ENCODE measurements around the gene STOX2. TPM values are rescaled to one million over a fixed set of nuclear protein-coding genes. Genes with fewer than 3 reads are reported as not detected.

Gene STOX2
- total RNA-seq, 1 donor from 2014 or later, result 26.7 TPM

GRCh38 chr4:183993676-183994075, 88.6 kb downstream of the STOX2 start:
- Mint-ChIP-seq H3K4me3 (no peak overlapping the region), H3K27me3 (ENCODE audit: low read depth) (no peaks in the 10 kb centered on the region), H3K9me3 (no peaks in the 10 kb centered on the region), H3K27ac (ENCODE audit: unreplicated experiment) (no peak overlapping the region), H3K36me3 (ENCODE audit: low read depth) (peaks cover 8% of the 10 kb centered on the region), H3K4me1 (peaks cover 31% of the 10 kb centered on the region)
- TF ChIP-seq CTCF (conservative IDR thresholded peaks at IDR 0.05), result no peak
- no peak for DNase-seq (ENCODE audit: low read depth, low spot score)

GRCh38 chr4:183995570-183995969, 90.5 kb downstream of the STOX2 start:
- TF ChIP-seq CTCF (conservative IDR thresholded peaks at IDR 0.05), result no peak
- H3K36me3 Mint-ChIP-seq (ENCODE audit: low read depth), result peaks cover 13% of the 10 kb centered on the region
- H3K9me3 Mint-ChIP-seq, result no peaks in the 10 kb centered on the region
- DNase-seq (ENCODE audit: low read depth, low spot score), result no peak
- no peaks in the 10 kb centered on the region for H3K27me3 Mint-ChIP-seq (ENCODE audit: low read depth)
- H3K4me1 Mint-ChIP-seq, result peaks cover 31% of the 10 kb centered on the region
- H3K4me3 Mint-ChIP-seq, result no peak overlapping the region
- H3K27ac Mint-ChIP-seq (ENCODE audit: unreplicated experiment), result no peak overlapping the region

GRCh38 chr4:183996868-183997267, 91.8 kb downstream of the STOX2 start:
- H3K27ac Mint-ChIP-seq (ENCODE audit: unreplicated experiment), result no peak overlapping the region
- H3K4me1 Mint-ChIP-seq, result peaks cover 31% of the 10 kb centered on the region
- DNase-seq (ENCODE audit: low read depth, low spot score), result no peak
- no peak overlapping the region for H3K4me3 Mint-ChIP-seq
- H3K27me3 Mint-ChIP-seq (ENCODE audit: low read depth), result no peaks in the 10 kb centered on the region
- TF ChIP-seq CTCF (conservative IDR thresholded peaks at IDR 0.05), result no peak
- no peaks in the 10 kb centered on the region for H3K9me3 Mint-ChIP-seq
- H3K36me3 Mint-ChIP-seq (ENCODE audit: low read depth), result peaks cover 23% of the 10 kb centered on the region

GRCh38 chr4:183999435-183999834, 94.3 kb downstream of the STOX2 start:
- no peak for DNase-seq (ENCODE audit: low read depth, low spot score)
- H3K4me3 Mint-ChIP-seq, result no peak overlapping the region
- no peaks in the 10 kb centered on the region for H3K27me3 Mint-ChIP-seq (ENCODE audit: low read depth)
- peaks cover 33% of the 10 kb centered on the region for H3K36me3 Mint-ChIP-seq (ENCODE audit: low read depth)
- no peak overlapping the region for H3K27ac Mint-ChIP-seq (ENCODE audit: unreplicated experiment)
- TF ChIP-seq CTCF (conservative IDR thresholded peaks at IDR 0.05), result no peak
- H3K4me1 Mint-ChIP-seq, result peaks cover 22% of the 10 kb centered on the region
- H3K9me3 Mint-ChIP-seq, result no peaks in the 10 kb centered on the region

GRCh38 chr4:184000457-184001396, 95.6 kb downstream of the STOX2 start:
- DNase-seq (ENCODE audit: low read depth, low spot score), result no peak
- peaks cover 33% of the 10 kb centered on the region for H3K36me3 Mint-ChIP-seq (ENCODE audit: low read depth)
- H3K27ac Mint-ChIP-seq (ENCODE audit: unreplicated experiment), result no peak overlapping the region
- peaks cover 14% of the 10 kb centered on the region for H3K4me1 Mint-ChIP-seq
- H3K27me3 Mint-ChIP-seq (ENCODE audit: low read depth), result no peaks in the 10 kb centered on the region
- no peak for TF ChIP-seq CTCF (conservative IDR thresholded peaks at IDR 0.05)
- no peak overlapping the region for H3K4me3 Mint-ChIP-seq
- no peaks in the 10 kb centered on the region for H3K9me3 Mint-ChIP-seq
